SKM-1 treated with dmso at 0.1 percent for 144 hours (cell line): ENCODE data around the gene PANK3.

Experiments used
- DNase-seq: peaks from one replicate; lab custom pipeline; 2025; ENCODE audit not compliant: unreplicated experiment; lab: John Stamatoyannopoulos, UW

The PANK3 gene

GRCh38 chr5:168578538-168579487 is at the start of gene PANK3:
Gene PANK3 (minus strand): TSS chr5:168579368. CDS start chr5:168579283, 85 bp downstream.
- DNase-seq, result peak; percentile 79

GRCh38 chr5:168624850-168625364 is 45.7 kb upstream of the PANK3 start:
- peak; percentile 58 for DNase-seq

GRCh38 chr5:168620807-168621206 is 41.6 kb upstream of the PANK3 start:
- no peak for DNase-seq

GRCh38 chr5:168614661-168615060 is 35.5 kb upstream of the PANK3 start:
- no peak for DNase-seq

GRCh38 chr5:168613996-168614395 is 34.8 kb upstream of the PANK3 start:
- DNase-seq, result no peak

- DNase-seq, result no peak
Observed at GRCh38 chr5:168613396-168613795, 34.2 kb upstream of the PANK3 start.

GRCh38 chr5:168612996-168613395 is 33.8 kb upstream of the PANK3 start:
- no peak for DNase-seq

GRCh38 chr5:168612123-168612522 is 33.0 kb upstream of the PANK3 start:
- DNase-seq, result no peak

- no peak for DNase-seq
Observed at GRCh38 chr5:168611165-168611564, 32.0 kb upstream of the PANK3 start.

GRCh38 chr5:168609806-168610482 is 30.8 kb upstream of the PANK3 start:
- DNase-seq, result no peak

- no peak for DNase-seq
Observed at GRCh38 chr5:168608821-168609220, 29.7 kb upstream of the PANK3 start.

- DNase-seq, result no peak
Observed at GRCh38 chr5:168608386-168608785, 29.2 kb upstream of the PANK3 start.

- DNase-seq, result no peak
Observed at GRCh38 chr5:168607946-168608345, 28.8 kb upstream of the PANK3 start.

GRCh38 chr5:168606562-168606961 is 27.4 kb upstream of the PANK3 start:
- no peak for DNase-seq

GRCh38 chr5:168604436-168604835 is 25.3 kb upstream of the PANK3 start:
- DNase-seq, result no peak

- DNase-seq, result no peak
Observed at GRCh38 chr5:168603746-168604145, 24.6 kb upstream of the PANK3 start.

GRCh38 chr5:168602517-168602916 is 23.3 kb upstream of the PANK3 start:
- DNase-seq, result no peak

- DNase-seq, result no peak
Observed at GRCh38 chr5:168601972-168602371, 22.8 kb upstream of the PANK3 start.

GRCh38 chr5:168600409-168600808 is 21.2 kb upstream of the PANK3 start:
- no peak for DNase-seq

GRCh38 chr5:168599826-168600225 is 20.7 kb upstream of the PANK3 start:
- no peak for DNase-seq

- DNase-seq, result no peak
Observed at GRCh38 chr5:168598639-168599038, 19.5 kb upstream of the PANK3 start.

- DNase-seq, result no peak
Observed at GRCh38 chr5:168596927-168597326, 17.8 kb upstream of the PANK3 start.
